Stomach (tissue), 4 donors: Measurements from ENCODE around the gene HSPA4.

Experiments
- CTCF ChIP-seq, 7 experiments: fragments of 450-650 bp in 4 of 7; fragments of 200-600 bp in 3 of 7; sonication (generic) in 3 of 7; IDR thresholded peaks; one replicate each; pipeline ENCODE4 v1.5.1; 2016 to 2019; ENCODE audit warnings: antibody characterized with exemption in 7 of 7, control low read depth in 2 of 7, mild to moderate bottlenecking in 1 of 7
- EP300 ChIP-seq: sonication (generic); formaldehyde crosslinking; IDR thresholded peaks from one replicate; pipeline ENCODE4 v1.6.1; 2017; ENCODE audit warnings: antibody characterized with exemption
- POLR2A ChIP-seq, 4 donors: fragments of 450-650 bp; IDR thresholded peaks; one replicate each; pipeline ENCODE4 v1.6.1; 2016; ENCODE audit warnings: antibody characterized with exemption in 4 of 4, control low read depth in 2 of 4, mild to moderate bottlenecking in 1 of 4, moderate library complexity in 1 of 4
- POLR2AphosphoS5 ChIP-seq, 3 donors: sonication (generic); formaldehyde crosslinking; IDR thresholded peaks; one replicate each; pipeline ENCODE4 v1.6.1; 2016; ENCODE audit warnings: antibody characterized with exemption in 3 of 3

DNA sequence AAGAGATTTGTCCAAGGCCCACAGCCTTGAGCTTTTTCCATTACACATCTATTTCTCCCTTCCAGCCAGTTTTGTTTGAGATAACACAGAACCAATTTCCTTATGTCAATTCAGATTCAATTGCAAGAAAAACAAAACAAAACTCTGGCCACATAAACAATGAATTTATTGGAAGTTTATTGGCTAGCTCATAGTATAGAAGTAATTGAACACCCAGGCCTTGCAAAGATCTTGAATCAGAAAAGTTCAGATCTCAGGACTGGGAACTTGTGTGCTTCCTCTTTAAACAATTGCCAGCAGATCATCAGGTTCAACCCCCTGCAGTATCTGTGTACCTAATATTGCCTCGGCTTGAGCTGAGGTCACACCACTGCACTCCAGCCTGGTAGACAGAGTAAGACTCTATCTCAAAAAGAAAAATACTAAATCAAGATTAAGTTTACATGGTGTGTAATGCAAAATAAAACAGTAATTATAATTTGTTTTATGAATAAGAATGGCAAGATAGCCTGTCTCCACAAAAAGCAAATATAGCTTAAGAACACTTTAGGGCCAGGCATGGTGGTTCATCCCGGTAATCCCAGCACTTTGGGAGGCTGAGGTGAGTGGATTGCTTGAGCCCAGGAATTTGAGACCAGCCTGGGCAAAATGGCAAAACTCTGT, 21.3 kb upstream of the HSPA4 start:
- TF ChIP-seq CTCF (IDR thresholded peaks at IDR 0.05) (no peak), POLR2AphosphoS5 (IDR thresholded peaks at IDR 0.05) (no peak), POLR2A (IDR thresholded peaks at IDR 0.05) (no peak), EP300 (no peak)
